GM21723 (cell line): ENCODE results near the gene AR.

Source experiments
- ATAC-seq: cut with Tn5 transposase; IDR thresholded peaks from one replicate; pipeline ENCODE4 v1.9.1; 2021; ENCODE audit warnings: mild to moderate bottlenecking, moderate library complexity; ENCODE audit not compliant: unreplicated experiment

AR gene

GRCh38 chrX:67543818-67544217 lies at the start of gene AR:
AR (plus strand) TSS chrX:67544021; CDS start chrX:67545147, 1,126 bp downstream.
- no peak for ATAC-seq

- ATAC-seq = no peak
Measured at GRCh38 chrX:67500617-67501016, 43.2 kb upstream of the AR start.

- ATAC-seq = no peak
Measured at GRCh38 chrX:67503004-67503403, 40.8 kb upstream of the AR start.

- ATAC-seq = no peak
Measured at GRCh38 chrX:67503453-67503852, 40.4 kb upstream of the AR start.

- no peak for ATAC-seq
Measured at GRCh38 chrX:67520671-67521070, 23.1 kb upstream of the AR start.

- ATAC-seq = no peak
Measured at GRCh38 chrX:67523002-67523681, 20.7 kb upstream of the AR start.

GRCh38 chrX:67523932-67524331 lies 19.9 kb upstream of the AR start:
- ATAC-seq = no peak

- ATAC-seq = no peak
Measured at GRCh38 chrX:67524428-67524827, 19.4 kb upstream of the AR start.

GRCh38 chrX:67524950-67525691 lies 18.7 kb upstream of the AR start:
- no peak for ATAC-seq

- ATAC-seq = no peak
Measured at GRCh38 chrX:67536564-67536963, 7.3 kb upstream of the AR start.

GRCh38 chrX:67538383-67538782 lies 5.4 kb upstream of the AR start:
- ATAC-seq = no peak

GRCh38 chrX:67544281-67545035 lies 637 bp downstream of the AR start:
- no peak for ATAC-seq

- no peak for ATAC-seq
Measured at GRCh38 chrX:67545036-67545821, 1.4 kb downstream of the AR start.

GRCh38 chrX:67545893-67546495 lies 2.2 kb downstream of the AR start:
- no peak for ATAC-seq

- ATAC-seq = no peak
Measured at GRCh38 chrX:67546496-67547423, 2.9 kb downstream of the AR start.

GRCh38 chrX:67555578-67556203 lies 11.9 kb downstream of the AR start:
- ATAC-seq = no peak

GRCh38 chrX:67558267-67558666 lies 14.4 kb downstream of the AR start:
- no peak for ATAC-seq

- no peak for ATAC-seq
Measured at GRCh38 chrX:67563469-67564448, 19.9 kb downstream of the AR start.
